HL-60 (cell line): Measurements from ENCODE around the gene METTL21A.

Experiments used
- CTCF ChIP-seq: IDR thresholded peaks from one replicate; pipeline ENCODE4 v1.5.1; 2011; ENCODE audit warnings: low read length, control low read depth, inconsistent platforms; ENCODE audit not compliant: insufficient read depth
- GABPA ChIP-seq: IDR thresholded peaks from 2 replicates; pipeline ENCODE4 v1.6.1; 2012; ENCODE audit warnings: low read depth
- POLR2AphosphoS5 ChIP-seq: IDR thresholded peaks from 2 replicates; pipeline ENCODE4 v1.6.1; 2012; ENCODE audit warnings: low read depth
- REST ChIP-seq: IDR thresholded peaks from 2 replicates; pipeline ENCODE4 v1.6.1; 2012; ENCODE audit warnings: low read depth; ENCODE audit not compliant: insufficient replicate concordance
- SPI1 ChIP-seq: IDR thresholded peaks from 2 replicates; pipeline ENCODE4 v1.6.1; 2012; ENCODE audit warnings: low read depth, mild to moderate bottlenecking, borderline replicate concordance

GRCh38 chr2:207599636-207600035 lies 25.6 kb downstream of the METTL21A start:
- TF ChIP-seq POLR2AphosphoS5: no peak
- TF ChIP-seq REST: no peak
- no peak for TF ChIP-seq CTCF
- no peak for TF ChIP-seq SPI1
- TF ChIP-seq GABPA: no peak
